Erythroblast (primary cell): ENCODE results near the gene GPC6.

Source experiments
- GATA1 ChIP-seq: IDR thresholded peaks from 2 replicates; pipeline ENCODE4 v1.6.1; 2011; ENCODE audit warnings: low read depth, mild to moderate bottlenecking, control low read depth, low read length, moderate library complexity
- POLR2A ChIP-seq: IDR thresholded peaks from 2 replicates; pipeline ENCODE4 v1.6.1; 2011; ENCODE audit warnings: mild to moderate bottlenecking, low read length

GRCh38 chr13:93345024-93345423 lies 118.4 kb downstream of the GPC6 start:
- TF ChIP-seq POLR2A (no peak), GATA1 (no peak)
